Activated T-cell treated with anti-CD3 and anti-CD28 coated beads, Interleukin-2, amount 50 U/mL, for 1 hour (primary cell): ENCODE results near the gene KIRREL3.
A peak's percentile ranks its signal among the peaks of the same experiment; 100 is the strongest.

Experiments used
- DNase-seq: peaks from one replicate; pipeline ENCODE4 v3.0.0-alpha.2; 2020

The KIRREL3 gene

DNA sequence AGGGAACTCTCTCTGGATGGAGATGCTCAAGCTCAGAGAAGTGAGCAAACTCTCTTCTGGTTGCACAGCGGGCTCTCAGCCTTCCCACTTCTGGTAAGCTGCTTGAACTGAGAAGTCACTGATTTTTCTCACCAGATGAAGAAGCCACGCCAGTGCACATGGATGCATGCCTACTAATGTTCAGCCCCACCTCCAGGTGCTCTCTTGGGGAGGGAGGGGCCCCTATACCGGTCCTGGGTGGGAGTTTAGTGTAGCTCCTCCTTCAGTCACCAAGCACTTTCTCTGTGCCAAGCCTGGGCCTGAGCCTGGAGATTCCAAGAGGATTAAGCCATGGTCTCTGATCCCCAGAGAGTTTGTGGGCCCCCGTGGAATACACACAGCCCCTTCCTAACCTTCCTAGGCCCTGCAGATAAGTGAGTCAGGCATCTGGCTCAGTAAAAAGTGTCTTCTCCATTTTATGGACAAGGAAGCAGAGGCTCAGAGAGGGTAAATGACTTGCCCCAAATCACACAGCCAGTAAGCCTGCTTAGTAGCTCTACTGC is 502.9 kb downstream of the KIRREL3 start:
- DNase-seq: no peak

DNA sequence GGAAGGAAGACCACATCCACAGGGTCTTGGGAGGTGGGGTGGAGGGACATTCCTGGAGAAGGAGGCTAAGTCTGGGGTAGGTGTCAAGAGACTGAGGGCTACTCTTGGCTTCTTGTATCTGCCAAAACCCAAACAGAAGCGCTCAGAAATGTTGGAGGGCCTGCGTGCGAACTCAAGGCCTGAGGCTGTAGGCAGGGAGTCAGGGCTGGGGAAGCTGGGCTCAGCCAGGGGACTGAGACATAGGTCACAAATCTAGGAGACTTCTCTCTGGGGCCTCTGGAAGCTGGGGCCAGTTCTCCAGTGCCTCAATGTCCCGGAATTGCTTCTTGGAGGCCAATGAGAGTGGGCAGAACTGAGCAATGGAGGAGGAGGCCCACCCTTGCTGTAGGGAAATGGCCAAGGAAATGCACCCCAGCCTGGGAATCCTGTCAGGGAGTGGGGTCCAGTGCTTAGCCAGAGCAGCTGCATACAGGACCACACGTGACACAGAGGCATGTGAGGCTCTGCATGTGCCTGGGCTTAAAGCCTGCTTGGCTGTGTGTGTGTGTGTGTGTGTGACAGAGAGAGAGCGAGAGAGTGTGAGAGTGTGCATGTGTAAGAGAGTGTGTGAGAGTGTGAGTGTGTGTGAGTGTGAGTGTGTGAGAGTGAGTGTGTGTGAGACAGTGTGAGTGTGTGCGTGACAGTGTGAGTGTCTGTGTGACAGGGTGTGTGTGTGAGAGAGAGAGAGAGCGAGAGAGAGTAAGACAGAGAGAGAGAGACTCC is 503.8 kb downstream of the KIRREL3 start:
- DNase-seq: no peak

DNA sequence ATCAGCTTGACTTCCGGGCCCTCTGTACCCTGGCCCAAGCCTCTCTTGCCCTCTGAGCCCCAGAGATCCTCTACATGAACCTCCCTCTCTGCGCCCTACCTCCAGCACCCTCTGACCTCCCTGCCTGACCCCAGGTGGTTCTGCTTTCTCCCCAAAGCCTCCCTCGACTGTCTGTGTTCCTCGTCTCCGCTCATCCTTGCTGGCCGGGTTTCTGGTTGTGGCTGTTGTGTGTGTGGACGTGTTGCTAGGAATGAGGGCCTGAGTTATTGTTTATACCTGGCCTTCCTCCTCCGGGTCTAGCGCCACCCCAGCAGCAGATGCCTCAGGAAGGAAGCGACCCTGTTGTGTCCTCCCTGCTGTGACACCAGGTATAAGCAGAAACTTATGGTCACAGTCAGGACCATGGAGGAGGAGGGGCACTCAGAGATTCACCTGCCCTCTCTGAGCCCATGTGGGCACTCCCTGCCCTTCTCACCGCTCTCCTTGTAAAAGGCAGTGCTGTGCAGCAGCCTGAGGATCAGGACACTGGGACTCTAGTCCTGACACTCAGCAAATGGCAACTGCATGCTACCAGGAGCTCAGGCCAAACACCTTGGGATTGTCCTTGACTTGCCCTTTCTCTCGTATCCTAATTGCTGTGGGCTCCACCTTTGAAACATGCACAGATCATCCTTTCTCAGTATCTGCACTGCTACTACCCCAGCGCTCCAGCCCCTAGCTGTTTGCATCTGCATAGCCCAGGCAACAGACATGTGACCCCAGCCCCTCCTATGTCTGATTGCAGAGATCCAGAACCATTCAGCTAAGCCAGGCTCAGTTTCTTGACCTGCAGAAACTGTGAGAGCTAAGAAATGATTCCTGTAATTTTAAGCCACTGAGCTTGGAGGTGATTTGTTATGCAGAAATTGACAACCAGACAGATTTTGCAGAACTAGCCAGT is 505.0 kb downstream of the KIRREL3 start:
- DNase-seq: no peak

DNA sequence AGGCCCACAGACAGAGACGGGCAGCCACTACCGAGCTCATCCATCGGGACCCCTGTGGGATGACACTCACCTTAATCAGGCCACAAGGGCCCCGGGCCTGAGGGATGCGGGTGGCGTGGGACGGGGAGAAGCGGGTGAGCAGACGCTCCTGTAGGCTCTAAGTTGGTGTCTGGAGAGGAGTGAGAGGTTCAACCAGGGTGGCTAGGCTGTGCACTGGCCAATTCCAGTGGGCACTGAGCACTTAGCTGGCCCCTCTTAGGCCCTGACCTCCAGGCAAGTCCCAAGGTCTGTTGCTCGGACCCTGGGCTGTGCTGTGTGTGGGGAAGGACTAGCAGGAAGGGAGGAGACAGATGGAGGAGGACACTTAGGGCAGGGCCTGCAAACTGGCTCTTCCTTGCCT is 505.7 kb downstream of the KIRREL3 start:
- DNase-seq: no peak

DNA sequence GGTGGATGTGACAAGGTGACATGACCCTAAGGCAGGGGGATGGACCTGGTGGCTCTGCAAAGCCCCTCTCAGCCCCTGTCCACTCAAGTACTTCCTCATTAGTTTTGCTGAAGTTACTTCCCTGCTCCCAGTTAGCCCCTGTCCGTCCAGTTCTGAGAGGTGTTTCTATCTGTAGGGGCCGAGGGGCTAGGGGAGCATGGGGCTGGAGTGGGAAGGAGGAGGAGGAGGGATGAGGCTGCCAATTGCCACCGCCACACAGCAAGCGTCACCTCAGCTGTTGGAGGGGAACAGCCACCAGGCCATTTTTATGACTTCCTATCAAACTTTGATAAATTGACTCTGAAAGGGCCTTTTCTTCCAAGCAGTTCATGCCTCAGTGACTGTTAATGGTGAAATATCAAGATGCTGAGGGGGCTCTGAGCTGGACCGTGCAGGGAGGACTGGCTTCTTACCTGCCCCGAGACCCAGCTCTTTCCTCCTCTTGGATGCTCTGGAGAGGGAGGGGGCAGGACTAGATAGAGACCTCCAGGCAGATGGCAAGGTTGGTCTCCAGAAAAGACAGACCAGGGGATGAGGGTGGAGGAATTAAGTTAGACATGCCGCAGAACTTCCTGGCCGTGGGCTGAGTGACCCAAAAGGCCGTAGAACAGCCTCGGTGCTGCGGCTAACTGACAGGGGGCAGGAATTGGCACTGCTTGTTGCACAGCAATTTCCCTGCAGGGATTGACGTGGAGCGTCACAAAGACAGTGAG is 508.1 kb downstream of the KIRREL3 start:
- DNase-seq: no peak

DNA sequence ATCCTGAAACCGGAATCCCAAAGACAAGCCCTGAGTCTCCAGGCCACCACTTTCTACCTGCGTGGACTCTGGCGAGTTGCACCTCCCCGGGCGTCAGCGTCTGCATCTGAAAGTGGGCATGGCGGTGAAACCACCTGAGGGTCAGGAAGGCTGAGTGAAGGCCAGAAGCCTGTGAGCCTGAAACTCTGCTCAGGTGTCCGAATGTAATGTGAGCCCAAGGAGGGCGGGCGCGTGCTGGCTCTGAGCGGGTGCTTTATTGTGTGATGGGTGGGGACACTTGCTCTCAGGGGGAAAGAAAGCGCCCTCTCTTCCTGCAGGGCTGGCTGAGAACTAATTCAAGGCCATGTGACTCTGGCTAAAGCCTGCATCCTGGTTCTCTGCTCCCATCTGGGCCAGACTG is 509.5 kb downstream of the KIRREL3 start:
- DNase-seq: no peak

DNA sequence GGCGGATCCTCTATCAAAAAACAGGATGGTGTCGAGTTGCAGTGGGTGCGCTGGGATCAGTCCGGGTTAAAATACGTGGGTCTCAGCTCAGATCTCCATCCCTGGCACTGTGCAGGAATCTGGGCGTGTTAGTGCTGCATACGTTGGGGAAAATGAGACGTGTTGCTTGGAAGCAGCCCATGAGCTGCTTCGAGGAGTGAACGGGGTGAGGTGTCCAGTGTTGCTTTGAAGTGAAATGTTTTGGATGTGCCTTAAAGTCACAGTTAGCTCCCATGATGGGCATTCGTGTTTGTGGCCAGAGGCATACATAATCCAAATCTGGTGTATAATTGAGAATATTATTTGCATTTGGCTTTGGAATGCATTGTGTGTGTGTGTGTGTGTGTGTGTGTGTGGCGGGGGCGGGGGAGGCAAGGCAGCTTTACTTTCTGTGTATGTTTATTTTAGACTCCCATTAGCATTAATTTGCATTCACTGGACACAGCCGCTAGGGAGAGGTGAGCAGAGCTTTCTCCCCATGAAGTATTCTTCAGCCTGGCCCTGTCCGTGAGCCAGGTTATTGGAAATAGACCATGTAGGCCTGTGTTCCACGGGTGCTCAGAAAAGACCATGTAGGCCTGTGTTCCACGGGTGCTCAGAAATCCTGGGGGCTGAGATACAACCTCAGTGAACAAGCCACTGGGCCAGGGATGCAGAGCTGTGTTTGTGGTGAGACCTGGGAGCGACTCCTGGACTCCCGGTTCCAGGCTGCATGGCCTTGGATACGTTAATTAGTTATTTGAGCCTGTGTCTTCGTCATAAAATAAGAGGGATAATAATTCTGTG is 510.5 kb downstream of the KIRREL3 start:
- DNase-seq: no peak

DNA sequence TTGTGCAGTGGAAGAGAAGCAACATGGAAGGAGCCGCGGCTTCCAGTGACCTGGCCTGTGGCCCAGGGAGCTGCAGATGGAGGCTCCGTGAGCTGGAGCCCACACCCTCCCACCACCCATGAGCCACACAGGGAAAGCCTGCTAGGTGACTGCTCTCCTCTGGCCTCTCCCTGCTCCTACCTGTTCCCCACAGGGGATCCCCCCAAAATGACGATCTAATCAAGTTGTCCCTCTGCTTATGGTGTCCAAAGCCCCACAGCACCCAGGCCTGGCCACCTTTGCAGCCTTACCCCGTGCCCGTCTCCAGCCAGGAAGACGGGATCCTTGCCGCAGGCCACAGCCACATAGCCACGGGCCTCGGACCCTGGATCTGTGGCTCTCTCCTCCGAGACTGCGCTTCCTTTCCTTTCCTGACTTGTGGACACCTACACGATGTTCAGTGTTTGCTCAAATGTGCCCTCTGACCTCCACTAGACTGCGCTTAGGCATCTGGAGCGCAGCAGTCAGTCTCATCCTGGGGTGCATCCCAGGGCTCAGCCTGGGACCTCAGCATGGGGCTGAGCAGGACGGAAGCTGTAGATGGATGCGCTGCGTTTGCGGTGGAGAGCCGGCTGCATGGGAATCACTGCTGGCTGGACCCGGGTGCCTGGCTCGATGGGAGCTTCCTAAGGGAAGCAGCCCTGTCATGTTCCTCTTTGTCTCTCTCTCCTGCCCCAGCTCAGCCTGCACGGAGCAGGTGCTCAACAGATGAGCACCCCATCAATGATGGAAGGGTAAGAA is 511.8 kb downstream of the KIRREL3 start:
- no peak for DNase-seq

DNA sequence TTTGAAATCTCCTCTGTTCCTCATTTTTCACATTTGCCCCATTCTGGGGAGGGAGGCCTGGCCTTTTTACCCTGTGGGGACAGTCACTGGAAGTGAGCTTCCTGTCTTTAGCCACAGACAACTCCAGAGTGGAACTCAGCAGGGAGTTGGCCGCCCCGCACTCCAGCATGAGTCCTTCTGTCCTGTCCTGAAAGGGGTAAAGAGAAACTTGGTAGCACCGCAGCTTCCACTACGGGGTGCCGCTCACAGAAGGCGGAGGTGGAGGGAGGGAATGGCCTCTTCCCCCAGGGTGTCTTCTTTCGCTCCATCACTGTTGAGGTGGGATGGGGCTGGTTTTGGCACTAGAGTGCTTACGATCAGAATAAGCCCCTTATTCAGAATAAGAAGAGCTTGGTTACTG is 512.9 kb downstream of the KIRREL3 start:
- no peak for DNase-seq

DNA sequence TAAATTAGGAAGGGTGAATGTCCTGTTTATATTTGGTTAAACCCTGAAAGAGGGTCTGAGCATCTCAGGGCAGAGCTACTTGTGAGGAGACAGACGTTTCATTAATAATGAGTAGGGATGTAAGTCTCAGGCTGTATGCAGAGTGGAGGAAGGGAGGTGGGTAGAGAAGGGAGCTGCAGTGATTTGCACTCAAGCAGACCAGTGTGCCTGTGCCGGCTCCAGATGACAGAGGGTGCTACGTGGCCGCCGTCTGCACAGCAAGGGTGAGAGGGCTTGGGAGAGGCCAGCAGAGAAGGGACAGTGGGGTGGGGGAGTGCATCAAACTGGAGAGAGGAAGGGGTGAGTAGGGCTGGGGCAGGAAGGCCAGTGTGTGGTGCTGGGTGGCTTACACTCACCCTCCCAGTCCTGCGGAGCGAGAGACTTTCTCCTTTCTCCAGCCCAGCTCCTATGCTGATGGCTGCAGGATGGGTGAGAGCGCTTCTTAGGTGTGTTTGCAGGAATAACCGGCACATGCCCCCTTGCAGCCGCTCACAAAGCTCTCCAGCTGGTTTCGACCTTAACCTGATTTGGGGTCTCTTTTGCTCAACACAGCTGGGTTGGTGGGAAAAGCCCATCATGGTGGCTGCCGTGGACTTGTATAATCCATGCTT is 514.5 kb downstream of the KIRREL3 start:
- no peak for DNase-seq

DNA sequence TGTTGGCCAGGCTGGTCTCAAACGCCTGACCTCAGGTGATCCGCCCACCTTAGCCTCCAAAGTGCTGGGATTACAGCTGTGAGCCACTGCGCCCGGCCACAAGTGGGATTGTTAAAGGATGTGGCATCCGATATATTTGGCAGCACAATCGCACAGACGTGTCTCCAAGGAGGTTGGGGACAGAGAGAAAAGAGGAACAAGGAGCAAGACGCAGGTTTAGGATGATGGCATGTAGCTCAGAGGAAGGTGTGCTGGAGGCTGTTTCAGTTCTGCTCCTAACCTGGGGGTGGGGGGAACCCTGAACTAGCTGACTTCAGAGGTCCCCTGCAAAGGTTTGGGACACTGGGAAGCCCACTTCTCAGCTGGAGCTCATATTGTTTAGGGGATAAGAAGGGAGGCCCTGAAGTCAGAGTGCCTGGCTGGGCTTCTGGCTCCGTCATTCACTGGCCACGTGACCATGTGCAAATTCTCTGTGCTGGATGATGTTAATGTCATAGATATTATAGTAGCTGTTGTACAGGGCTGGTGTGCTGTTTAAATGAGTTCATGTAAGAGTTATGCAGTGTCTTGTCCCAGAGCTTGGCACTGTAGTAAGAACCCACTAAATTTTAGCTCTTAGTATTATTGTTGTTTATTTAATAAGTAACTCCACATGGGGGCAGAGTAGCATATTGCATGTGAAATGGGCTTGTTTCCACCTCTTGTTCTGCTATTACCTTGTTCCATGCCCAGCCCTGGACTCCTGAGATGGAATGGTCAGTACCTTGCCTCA is 515.4 kb downstream of the KIRREL3 start:
- no peak for DNase-seq

DNA sequence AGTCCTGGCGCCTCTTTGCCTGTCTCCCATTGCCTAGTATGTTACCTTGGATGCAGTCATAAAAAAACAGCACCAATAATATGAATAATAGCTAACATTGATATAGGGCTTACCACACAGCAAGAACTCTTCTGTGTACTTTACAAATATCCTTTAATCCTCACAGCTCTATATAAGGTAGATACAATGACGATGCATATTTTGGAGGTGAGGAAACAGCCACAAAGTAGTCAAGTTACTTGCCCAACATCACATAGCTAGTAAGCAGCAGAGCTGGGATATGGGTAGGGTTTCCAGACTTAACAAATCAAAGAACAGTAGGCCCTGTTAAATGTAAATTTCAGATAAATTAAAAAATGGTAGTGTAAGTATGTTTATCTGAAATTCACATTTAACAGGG is 516.3 kb downstream of the KIRREL3 start:
- no peak for DNase-seq

DNA sequence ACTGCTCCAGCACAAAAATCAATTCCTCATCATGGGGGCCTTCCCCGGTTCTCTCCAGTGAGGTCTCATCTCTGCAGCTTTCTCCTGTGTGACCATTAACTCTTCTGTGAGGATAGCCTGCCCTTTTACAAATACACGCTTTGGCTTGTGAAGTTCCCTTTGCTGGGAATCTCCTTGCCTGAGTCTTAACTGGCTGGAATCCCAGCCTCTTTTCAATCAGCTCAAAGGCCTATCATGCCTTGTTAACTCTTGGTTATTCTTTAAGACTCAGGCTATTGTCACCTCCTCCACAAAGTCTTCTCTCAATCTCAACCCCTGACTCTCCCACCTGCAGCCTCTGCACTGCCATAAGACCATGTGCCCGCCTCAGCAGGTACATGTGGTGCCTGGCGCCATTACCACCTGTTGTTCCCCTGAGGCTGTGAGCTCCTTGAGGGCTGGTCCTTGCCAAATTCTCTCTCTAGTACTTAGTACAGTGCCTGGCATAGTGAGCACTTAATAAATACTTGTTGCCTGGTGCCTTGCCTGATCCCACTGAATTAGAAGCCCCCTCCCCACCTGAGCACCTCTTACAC is 516.9 kb downstream of the KIRREL3 start:
- DNase-seq: no peak

DNA sequence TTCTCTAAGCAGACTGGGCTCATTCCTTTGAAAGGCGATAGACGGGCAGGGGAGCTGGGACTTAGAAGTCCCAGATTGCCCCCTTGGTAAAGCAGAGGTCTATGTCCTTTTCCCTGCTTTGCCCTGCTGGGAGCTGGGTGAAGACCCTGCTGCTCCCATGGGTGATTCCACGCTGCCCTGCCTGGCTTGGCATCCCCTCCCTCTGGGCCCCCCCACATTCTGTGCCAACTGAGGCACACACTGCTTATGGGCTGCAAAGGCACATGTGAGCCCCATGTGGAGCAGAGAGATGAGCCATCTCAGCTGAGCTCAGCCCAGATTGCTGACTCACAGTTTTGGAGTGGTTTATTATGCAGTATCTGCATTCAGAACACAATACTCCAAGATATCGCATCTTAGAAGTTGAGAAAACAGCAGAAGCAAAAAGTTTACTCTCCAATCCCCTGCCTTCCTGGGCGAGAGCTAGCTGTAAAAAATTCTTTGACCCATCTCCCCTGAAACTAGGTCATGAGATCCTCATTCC is 517.9 kb downstream of the KIRREL3 start:
- DNase-seq: no peak

DNA sequence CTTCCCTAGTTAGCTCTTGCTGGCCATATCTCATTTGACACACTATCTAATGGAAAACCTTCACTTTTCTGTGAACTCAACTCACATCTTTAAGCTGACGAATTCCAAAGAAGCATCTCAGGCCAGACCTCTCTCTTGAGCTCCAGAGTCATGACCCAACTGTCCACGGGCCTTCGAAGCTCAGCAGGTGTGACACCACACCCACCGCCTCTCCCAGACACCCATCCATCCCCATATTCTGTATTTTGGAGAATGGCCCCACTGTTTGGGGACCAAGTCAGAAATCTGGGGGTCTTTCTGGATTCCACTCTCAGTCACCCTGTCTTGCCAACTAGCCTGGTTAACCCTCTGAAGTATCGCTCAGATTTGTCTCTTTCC is 519.3 kb downstream of the KIRREL3 start:
- DNase-seq: no peak

DNA sequence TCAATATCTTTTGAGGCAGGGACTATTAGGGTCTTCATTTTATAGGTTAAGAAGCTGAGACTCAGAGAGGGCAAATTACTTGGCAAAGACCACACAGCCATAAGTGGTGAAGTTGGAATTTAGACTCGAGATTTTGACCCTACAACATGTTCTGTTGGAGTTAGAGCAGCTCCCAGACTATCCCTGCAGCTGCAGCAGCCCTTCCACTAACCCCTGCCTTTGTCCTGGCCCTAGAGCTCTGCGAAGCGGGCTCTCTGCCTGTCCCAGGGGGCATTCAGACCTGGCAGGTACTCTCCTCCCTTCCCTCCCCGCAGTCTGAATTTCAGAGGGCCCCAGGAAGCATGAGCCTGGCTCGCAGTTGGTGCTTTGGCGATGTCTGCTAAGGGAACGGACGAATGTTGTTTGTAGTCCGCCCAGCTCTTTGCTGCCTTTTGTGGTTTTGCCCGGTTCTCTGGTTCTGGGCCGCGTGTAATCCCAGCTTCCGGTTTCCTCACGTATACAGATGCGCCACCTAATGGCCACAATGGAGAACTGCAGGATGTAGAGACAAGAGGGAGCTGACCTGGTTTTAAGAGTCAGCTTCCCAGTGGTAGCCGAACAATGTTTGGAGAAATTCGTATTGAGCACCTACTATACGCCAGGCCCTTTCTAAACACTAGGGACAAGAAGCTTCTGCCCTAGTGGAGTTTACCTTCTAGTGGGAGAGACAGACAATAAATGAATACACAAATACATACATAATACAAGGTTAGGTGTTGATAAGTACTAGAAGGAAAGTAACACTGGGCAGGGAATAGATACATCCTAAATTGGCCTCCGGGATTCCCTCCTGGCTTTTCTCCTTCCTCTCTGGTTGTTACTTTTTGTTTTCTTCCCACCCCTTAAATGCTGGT is 519.9 kb downstream of the KIRREL3 start:
- DNase-seq: peak; percentile 62

DNA sequence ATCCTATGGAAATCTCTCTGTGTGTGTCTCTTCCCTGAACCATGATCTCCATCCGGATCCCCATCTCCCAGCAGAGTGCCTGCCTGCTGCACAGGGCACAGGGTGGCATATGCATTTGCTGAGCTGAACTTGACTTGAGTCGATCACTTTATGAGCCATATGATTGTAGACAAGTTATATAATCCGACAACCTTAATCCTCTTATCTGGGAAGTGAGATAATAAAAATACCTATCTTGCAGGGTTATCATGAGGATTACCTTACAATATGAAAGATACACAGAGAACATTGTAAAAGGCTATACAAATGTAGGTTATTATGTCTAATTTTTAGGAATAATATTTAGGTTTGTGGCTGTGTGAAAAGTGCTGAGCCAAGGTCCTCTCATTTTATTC is 520.6 kb downstream of the KIRREL3 start:
- DNase-seq: no peak

DNA sequence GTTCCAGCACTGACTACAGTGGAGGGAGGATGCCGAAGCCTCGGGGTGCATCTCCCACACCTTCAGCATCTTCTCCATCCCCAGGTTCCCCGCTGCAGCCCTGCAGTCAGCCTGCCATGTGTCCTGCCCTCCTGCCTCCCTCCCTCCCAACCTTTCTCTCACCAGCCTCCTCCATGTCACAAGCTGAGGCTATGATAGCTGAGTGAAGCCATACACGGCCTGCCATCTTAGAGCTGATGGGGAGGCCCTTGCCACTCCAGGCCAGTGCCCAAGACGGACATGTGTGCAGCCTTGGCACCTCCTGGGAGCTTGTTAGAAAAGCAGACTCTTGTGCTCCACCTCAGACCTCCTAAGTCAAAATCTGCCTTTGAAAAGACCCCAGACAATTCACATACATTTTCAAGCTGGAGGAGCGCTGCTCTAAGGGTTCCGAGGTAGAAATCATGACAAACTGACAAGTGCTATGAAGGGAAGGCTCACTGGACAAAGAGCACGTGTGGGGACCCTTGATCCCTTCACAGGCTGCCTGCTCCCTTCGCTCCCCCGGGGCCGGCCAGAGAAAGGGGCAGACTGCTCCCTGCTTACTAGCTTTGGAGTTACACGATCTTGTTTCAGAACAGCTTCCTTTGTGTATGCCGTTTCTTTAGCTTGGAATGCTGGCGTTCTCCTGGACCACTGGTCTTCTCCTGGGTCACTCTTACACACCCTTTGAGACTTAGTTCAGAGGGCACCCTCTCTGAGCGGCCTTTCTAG is 521.2 kb downstream of the KIRREL3 start:
- no peak for DNase-seq
